IMR-90 (cell line): ENCODE data around the gene LRRC8B. TPM values are rescaled to one million over a fixed set of nuclear protein-coding genes. Genes with fewer than 3 reads are reported as not detected.

Experiments
- ATAC-seq: fragments of 200-7000 bp; cut with Tn5 transposase; 2 replicates; pipeline ENCODE4 v1.9.1; 2020; ENCODE audit warnings: low read depth, mild to moderate bottlenecking, moderate library complexity
- BruUV-seq: library from RNA; stranded (reverse); fragments of 400-500 nt; replicated peaks from 2 replicates; lab custom pipeline; 2021; lab: Mats Ljungman, UMichigan
- CTCF ChIA-PET: fragments of 300-600 bp; formaldehyde crosslinking; extraction: SDS; loops from one replicate; lab custom pipeline; 2021; ENCODE audit warnings: antibody characterized with exemption; lab: Yijun Ruan, JAX
- POLR2A ChIA-PET: fragments of 300-600 bp; sonication (Branson Sonifier 250); formaldehyde crosslinking; loops from one replicate; lab custom pipeline; 2022; ENCODE audit warnings: antibody characterized with exemption; ENCODE audit not compliant: unreplicated experiment; lab: Charles Lee
- DNase-seq: peaks from one replicate; pipeline ENCODE4 v3.0.0; 2013
- H2AFZ ChIP-seq: replicated peaks from 2 replicates; pipeline ENCODE3; 2013; ENCODE audit warnings: low read length, mild to moderate bottlenecking; ENCODE audit not compliant: poor library complexity
- H2AK5ac ChIP-seq: 2 replicates; pipeline ENCODE4 v1.6.1; 2013; ENCODE audit warnings: low read depth, low read length, inconsistent platforms
- H2AK9ac ChIP-seq: replicated peaks from 2 replicates; pipeline ENCODE3; 2013; ENCODE audit warnings: mild to moderate bottlenecking, low read depth, low read length, moderate library complexity; ENCODE audit not compliant: poor library complexity
- H2BK120ac ChIP-seq: 2 replicates; pipeline ENCODE4 v1.6.1; 2013; ENCODE audit warnings: low read depth, low read length, inconsistent platforms
- H2BK15ac ChIP-seq: 3 replicates; pipeline ENCODE4 v1.6.1; 2013; ENCODE audit warnings: low read depth, low read length, inconsistent platforms
- H2BK20ac ChIP-seq: 2 replicates; pipeline ENCODE4 v1.6.1; 2013; ENCODE audit warnings: low read depth, mild to moderate bottlenecking, inconsistent platforms, low read length, moderate library complexity
- H2BK5ac ChIP-seq: 2 replicates; pipeline ENCODE4 v1.6.1; 2013; ENCODE audit warnings: mild to moderate bottlenecking, low read depth, low read length, inconsistent platforms; ENCODE audit not compliant: poor library complexity, severe bottlenecking
- H3K14ac ChIP-seq: replicated peaks from 2 replicates; pipeline ENCODE4 v1.6.1; 2013; ENCODE audit warnings: low read depth, low read length, inconsistent platforms
- H3K18ac ChIP-seq: 2 replicates; pipeline ENCODE4 v1.6.1; 2013; ENCODE audit warnings: low read depth, low read length, control low read depth
- H3K23ac ChIP-seq: 2 replicates; pipeline ENCODE4 v1.6.1; 2013; ENCODE audit warnings: low read depth, low read length, inconsistent platforms
- H3K27ac ChIP-seq: 2 replicates; pipeline ENCODE4 v1.5.1; 2013; ENCODE audit warnings: mild to moderate bottlenecking, control low read depth, low read length; ENCODE audit not compliant: insufficient read depth
- H3K27me3 ChIP-seq: 2 replicates; pipeline ENCODE4 v1.6.1; 2013; ENCODE audit warnings: low read length; ENCODE audit not compliant: control insufficient read depth, insufficient read depth
- H3K36me3 ChIP-seq: 2 replicates; pipeline ENCODE4 v1.6.1; 2013; ENCODE audit warnings: low read length, mixed read lengths; ENCODE audit not compliant: control insufficient read depth, insufficient read depth
- H3K4ac ChIP-seq: 2 replicates; pipeline ENCODE4 v1.6.1; 2013; ENCODE audit warnings: low read depth, low read length, inconsistent platforms
- H3K4me1 ChIP-seq: 2 replicates; pipeline ENCODE4 v1.6.1; 2013; ENCODE audit warnings: low read length, mixed read lengths; ENCODE audit not compliant: control insufficient read depth, insufficient read depth
- H3K4me2 ChIP-seq: 2 replicates; pipeline ENCODE4 v1.6.1; 2013; ENCODE audit warnings: low read depth, mild to moderate bottlenecking, control low read depth, low read length, moderate library complexity
- H3K4me3 ChIP-seq: 2 replicates; pipeline ENCODE4 v1.5.1; 2013; ENCODE audit warnings: low read depth, mild to moderate bottlenecking, control low read depth, low read length, moderate library complexity; ENCODE audit not compliant: insufficient read depth
- H3K56ac ChIP-seq: 2 replicates; pipeline ENCODE4 v1.6.1; 2013; ENCODE audit warnings: low read length, inconsistent platforms; ENCODE audit not compliant: insufficient read depth; ENCODE audit errors: extremely low read depth
- H3K79me1 ChIP-seq, 2 experiments: 2 replicates each; pipeline ENCODE4 v1.6.1; 2013; ENCODE audit warnings: low read length in 2 of 2, inconsistent platforms in 1 of 2, low read depth in 1 of 2
- H3K9ac ChIP-seq: 2 replicates; pipeline ENCODE4 v1.6.1; 2013; ENCODE audit warnings: low read depth, low read length, control low read depth
- H3K9me1 ChIP-seq: 2 replicates; pipeline ENCODE4 v1.6.1; 2013; ENCODE audit warnings: low read length, inconsistent platforms; ENCODE audit not compliant: insufficient read depth
- H3K9me3 ChIP-seq: 2 replicates; pipeline ENCODE4 v1.6.1; 2013; ENCODE audit warnings: low read length; ENCODE audit not compliant: control insufficient read depth, insufficient read depth
- H4K20me1 ChIP-seq: 2 replicates; pipeline ENCODE4 v1.6.1; 2013; ENCODE audit warnings: low read length, inconsistent platforms; ENCODE audit not compliant: insufficient read depth
- H4K5ac ChIP-seq: 2 replicates; pipeline ENCODE4 v1.6.1; 2013; ENCODE audit warnings: mild to moderate bottlenecking, low read depth, low read length, control low read depth
- H4K8ac ChIP-seq, 2 experiments: 2 replicates each; pipeline ENCODE4 v1.6.1; 2013; ENCODE audit warnings: low read depth in 2 of 2, low read length in 2 of 2, control low read depth in 1 of 2, inconsistent platforms in 1 of 2
- H4K91ac ChIP-seq: 2 replicates; pipeline ENCODE4 v1.6.1; 2013; ENCODE audit warnings: low read depth, low read length, inconsistent platforms; ENCODE audit not compliant: insufficient read depth
- BHLHE40 ChIP-seq: fragments of 150-350 bp; IDR thresholded peaks from 2 replicates; pipeline ENCODE4 v1.6.1; 2016; ENCODE audit warnings: mild to moderate bottlenecking, low read depth, low read length
- CEBPB ChIP-seq: IDR thresholded peaks from 2 replicates; pipeline ENCODE4 v1.6.1; 2012; ENCODE audit warnings: low read depth, low read length, improper control_type of control experiment
- FOS ChIP-seq: fragments of 150-350 bp; IDR thresholded peaks from 2 replicates; pipeline ENCODE4 v1.6.1; 2016; ENCODE audit warnings: low read depth, low read length
- MAZ ChIP-seq: IDR thresholded peaks from 2 replicates; pipeline ENCODE4 v1.6.1; 2012; ENCODE audit warnings: low read depth, mild to moderate bottlenecking, low read length, improper control_type of control experiment, moderate library complexity, borderline replicate concordance
- MXI1 ChIP-seq: IDR thresholded peaks from 2 replicates; pipeline ENCODE4 v1.6.1; 2012; ENCODE audit warnings: low read depth, mild to moderate bottlenecking, low read length, moderate library complexity, borderline replicate concordance
- NFE2L2 ChIP-seq: fragments of 150-350 bp; IDR thresholded peaks from 2 replicates; pipeline ENCODE4 v1.6.1; 2016; ENCODE audit warnings: low read depth, mild to moderate bottlenecking, low read length
- RCOR1 ChIP-seq: IDR thresholded peaks from 2 replicates; pipeline ENCODE4 v1.6.1; 2012; ENCODE audit warnings: mild to moderate bottlenecking, low read length, improper control_type of control experiment; ENCODE audit not compliant: insufficient replicate concordance
- whole genome bisulfite sequencing, 2 experiments: methylation state at CpG; one replicate each; pipeline versions ENCODE4 v1.1.5 to v1.1.7; 2013; ENCODE audit warnings: missing lambda C conversion rate in 2 of 2; ENCODE audit not compliant: insufficient read length in 1 of 2; ENCODE audit errors: extremely low coverage in 2 of 2; 5-methylcytosine and 5-hydroxymethylcytosine counted together
- dilution Hi-C: fragments of 300-500 bp; cut with HindIII; formaldehyde crosslinking; loops from one replicate; pipeline ENCODE4 v1.14.3; 2018; ENCODE audit warnings: low sequenced_read_pairs; ENCODE audit not compliant: unreplicated experiment
- in situ Hi-C: fragments of 300-500 bp; cut with MboI; formaldehyde crosslinking; loops from 3 replicates; pipeline ENCODE4 v1.14.3; 2019; ENCODE audit warnings: low sequenced_read_pairs, inconsistent platforms, mixed read lengths
- intact Hi-C: fragments of 100-400 bp; cut with micrococcal nuclease; formaldehyde crosslinking; loops from 2 replicates; pipeline ENCODE4 v1.10.0; 2022
- polyA plus RNA-seq, 3 experiments: library from polyadenylated mRNA; depleted of rRNA; stranded (reverse); fragments of >200 nt; gene quantifications; 2 replicates each; pipeline ENCODE4 v1.2.3, GENCODE V29; 2012; ENCODE audit warnings: low replicate concordance in 1 of 3
- total RNA-seq: library from RNA; depleted of rRNA; stranded (reverse); fragments of >200 nt; gene quantifications from 2 replicates; pipeline ENCODE4 v1.2.3, GENCODE V29; 2012
- TF ChIP-seq, protein P1 (sequence below): fragments of 150-350 bp; IDR thresholded peaks from 2 replicates; pipeline ENCODE4 v1.6.1; 2016; ENCODE audit warnings: low read depth, mild to moderate bottlenecking, low read length, moderate library complexity, borderline replicate concordance
- TF ChIP-seq, protein P2 (sequence below): fragments of 150-350 bp; IDR thresholded peaks from 2 replicates; pipeline ENCODE4 v1.6.1; 2017; ENCODE audit warnings: mild to moderate bottlenecking, antibody characterized with exemption, low read length, low read depth

Gene LRRC8B
- total and polyA plus RNA-seq, 2 of the 4 experiments (the other 2 are of a cell fraction), result 0.74 to 1.8 TPM

DNA sequence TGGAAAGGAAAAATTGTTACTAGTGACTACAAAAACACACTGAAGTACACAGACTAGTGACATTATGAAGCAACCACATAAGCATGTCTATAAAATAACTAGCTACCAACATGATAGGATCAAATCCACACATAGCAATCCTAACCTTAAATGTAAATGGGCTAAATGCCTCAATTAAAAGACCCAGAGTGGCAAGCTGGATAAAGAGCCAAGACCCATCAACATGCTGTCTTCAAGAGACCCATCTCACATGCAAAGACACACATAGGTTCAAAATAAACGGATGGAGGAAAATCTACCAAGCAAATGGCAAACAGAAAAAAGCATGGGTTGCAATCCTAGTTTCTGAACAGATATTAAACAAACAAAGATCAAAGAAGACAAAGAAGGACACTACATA is 49.4 kb upstream of the LRRC8B start:
- Histone ChIP-seq H3K9me3 (no peaks in the 10 kb centered on the region), H3K4ac (no peak overlapping the region), H2BK5ac (no peak overlapping the region), H3K9me1 (no peaks in the 10 kb centered on the region), H3K56ac (no peak overlapping the region), H4K5ac (no peak overlapping the region), H3K14ac (no peak overlapping the region), H2AFZ (no peak overlapping the region), H3K4me3 (no peak overlapping the region), H3K36me3 (no peaks in the 10 kb centered on the region), H3K4me2 (no peak overlapping the region), H3K9ac (no peak overlapping the region), H3K4me1 (no peaks in the 10 kb centered on the region), H3K27me3 (no peaks in the 10 kb centered on the region), H2BK15ac (no peak overlapping the region), H3K27ac (no peak overlapping the region), H3K18ac (no peak overlapping the region), H2AK9ac (no peak overlapping the region), H4K8ac (no peak overlapping the region), H4K20me1 (no peaks in the 10 kb centered on the region), H4K91ac (no peak overlapping the region), H3K23ac (no peak overlapping the region), H2AK5ac (no peak overlapping the region), H3K79me1 (no peaks in the 10 kb centered on the region), H2BK20ac (no peak overlapping the region), H2BK120ac (no peak overlapping the region)
- in situ Hi-C loops (loop anchor here (10.0 to 25.0 kb wide), 2 partner anchors 130 to 512 kb away; partner anchors contain the start of gene ZNF326), dilution Hi-C loops (loop anchor here (25.0 kb wide), 1 partner anchor 112 kb away; no protein-coding TSS in a partner anchor), intact Hi-C loops (no loop called here)
- BruUV-seq, result no TSS peak
- no peak for TF ChIP-seq MXI1
- TF ChIP-seq NFE2L2, result no peak
- TF ChIP-seq, protein P1, sequence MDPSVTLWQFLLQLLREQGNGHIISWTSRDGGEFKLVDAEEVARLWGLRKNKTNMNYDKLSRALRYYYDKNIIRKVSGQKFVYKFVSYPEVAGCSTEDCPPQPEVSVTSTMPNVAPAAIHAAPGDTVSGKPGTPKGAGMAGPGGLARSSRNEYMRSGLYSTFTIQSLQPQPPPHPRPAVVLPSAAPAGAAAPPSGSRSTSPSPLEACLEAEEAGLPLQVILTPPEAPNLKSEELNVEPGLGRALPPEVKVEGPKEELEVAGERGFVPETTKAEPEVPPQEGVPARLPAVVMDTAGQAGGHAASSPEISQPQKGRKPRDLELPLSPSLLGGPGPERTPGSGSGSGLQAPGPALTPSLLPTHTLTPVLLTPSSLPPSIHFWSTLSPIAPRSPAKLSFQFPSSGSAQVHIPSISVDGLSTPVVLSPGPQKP, result no peak
- TF ChIP-seq RCOR1, result no peak
- no peak for TF ChIP-seq MAZ
- TF ChIP-seq, protein P2, sequence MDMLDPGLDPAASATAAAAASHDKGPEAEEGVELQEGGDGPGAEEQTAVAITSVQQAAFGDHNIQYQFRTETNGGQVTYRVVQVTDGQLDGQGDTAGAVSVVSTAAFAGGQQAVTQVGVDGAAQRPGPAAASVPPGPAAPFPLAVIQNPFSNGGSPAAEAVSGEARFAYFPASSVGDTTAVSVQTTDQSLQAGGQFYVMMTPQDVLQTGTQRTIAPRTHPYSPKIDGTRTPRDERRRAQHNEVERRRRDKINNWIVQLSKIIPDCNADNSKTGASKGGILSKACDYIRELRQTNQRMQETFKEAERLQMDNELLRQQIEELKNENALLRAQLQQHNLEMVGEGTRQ, result no peak
- no peak for TF ChIP-seq BHLHE40
- no peak for TF ChIP-seq FOS
- no peak for TF ChIP-seq CEBPB
- DNase-seq (no peak), ATAC-seq (no peak)
- CTCF ChIA-PET, result no interaction called here
- WGBS, 2 experiments, result no CpG with 5 or more reads among the region's 1 CpG
- POLR2A ChIA-PET, result no interaction called here
